ENCODE measurements around the gene MSANTD1.

The MSANTD1 gene

DNA sequence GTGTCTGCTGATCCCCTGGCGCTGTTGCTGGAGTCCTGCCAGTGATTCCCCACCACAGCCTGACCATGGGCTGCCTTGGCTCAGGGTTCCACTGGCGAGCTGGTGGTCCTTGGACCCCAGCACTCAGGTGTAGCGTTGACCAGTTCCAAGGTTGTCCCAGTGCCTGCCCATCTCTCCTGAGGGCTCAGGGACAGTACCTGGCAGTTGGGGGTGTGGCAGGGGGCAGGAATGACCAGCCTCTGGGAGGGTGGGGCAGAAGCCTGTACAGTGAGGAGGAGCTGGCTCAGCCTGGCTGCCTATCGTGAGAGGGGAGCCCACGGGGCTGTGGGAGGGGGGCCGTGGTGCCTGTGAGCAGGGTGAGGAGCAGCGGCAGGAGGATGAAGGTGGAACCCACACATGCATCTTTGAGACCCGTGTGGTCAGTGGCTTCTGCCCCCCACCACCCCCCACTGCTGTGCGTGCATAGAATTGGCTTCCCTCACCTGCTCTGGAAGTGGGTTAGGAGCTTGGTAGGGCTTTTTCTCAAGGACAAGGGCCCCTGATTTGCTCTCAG is 12.6 kb upstream of the MSANTD1 start:
- Histone ChIP-seq H3K14ac (ENCODE audit: low read length in 2 of 2) (no peak overlapping the region), H2BK120ac (ENCODE audit: low read depth, low read length) (no peak overlapping the region), H2BK12ac (ENCODE audit: low read length in 2 of 2) (no peak overlapping the region), H2AFZ (ENCODE audit: low read depth, low read length) (no peak overlapping the region), H3K79me1 (replicated peaks; ENCODE audit: low read length, poor library complexity, severe bottlenecking) (peaks cover 4% of the 10 kb centered on the region), H4K8ac (ENCODE audit: low read length) (no peak overlapping the region), H2BK15ac (ENCODE audit: low read depth, poor library complexity, severe bottlenecking) (no peak overlapping the region), H3K4me3 (ENCODE audit: insufficient read depth in 1 of 2, low read depth in 1 of 2, low read length in 2 of 2) (no peak overlapping the region), H3K27ac (ENCODE audit: low read length, poor library complexity, severe bottlenecking) (no peak overlapping the region), H3K9me3 (ENCODE audit: control insufficient read depth, low read length) (no peaks in the 10 kb centered on the region), H2BK5ac (ENCODE audit: low read depth, low read length, poor library complexity, severe bottlenecking) (no peak overlapping the region), H2AK5ac (ENCODE audit: low read length, severe bottlenecking) (no peak overlapping the region), H3K18ac (ENCODE audit: low read depth in 1 of 2, low read length in 2 of 2) (no peak overlapping the region), H4K91ac (ENCODE audit: low read length) (no peak overlapping the region), H3K4me1 (ENCODE audit: control insufficient read depth, insufficient read depth, low read depth, low read length) (peaks cover 10% of the 10 kb centered on the region), H3K9ac (ENCODE audit: low read length) (no peak overlapping the region), H3K4me2 (ENCODE audit: low read length, poor library complexity, severe bottlenecking) (no peak overlapping the region), H3K27me3 (ENCODE audit: control insufficient read depth in 1 of 2, insufficient read depth in 1 of 2, low read length in 2 of 2) (no peaks in the 10 kb centered on the region), H3K4ac (ENCODE audit: low read depth in 1 of 2, low read length in 2 of 2) (no peak overlapping the region), H3K23ac (ENCODE audit: low read length in 2 of 2) (no peak overlapping the region), H3K36me3 (ENCODE audit: control insufficient read depth in 1 of 2, insufficient read depth in 2 of 2, low read depth in 1 of 2, low read length in 2 of 2) (peaks cover 93 to 95% of the 10 kb centered on the region in 2 experiments)
- no peak for DNase-seq
- 96% methylated on average over 6 of the region's 9 CpGs for WGBS

DNA sequence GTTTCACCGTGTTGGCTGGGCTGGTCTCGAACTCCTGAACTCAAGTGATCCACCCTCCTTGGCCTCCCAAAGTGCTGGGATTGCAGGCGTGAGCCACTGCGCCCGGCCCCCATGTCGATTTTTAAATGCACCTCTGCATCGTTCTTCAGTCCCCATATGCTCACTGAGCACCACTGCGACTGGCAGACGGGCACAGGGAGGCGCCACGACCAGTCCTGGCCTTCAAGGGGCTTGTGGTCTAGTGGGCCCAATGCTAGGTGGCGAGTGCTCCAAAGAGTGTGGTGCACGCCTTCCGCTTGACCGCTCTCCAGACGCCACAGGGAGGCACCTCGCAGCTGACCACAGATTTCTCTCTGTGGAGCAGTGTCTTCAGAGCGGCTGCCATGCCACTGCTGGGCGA is 11.7 kb upstream of the MSANTD1 start:
- Histone ChIP-seq H4K8ac (ENCODE audit: low read length) (no peak overlapping the region), H2AK5ac (ENCODE audit: low read length, severe bottlenecking) (no peak overlapping the region), H2BK15ac (ENCODE audit: low read depth, poor library complexity, severe bottlenecking) (no peak overlapping the region), H3K23ac (ENCODE audit: low read length in 2 of 2) (no peak overlapping the region), H4K91ac (ENCODE audit: low read length) (no peak overlapping the region), H3K4ac (ENCODE audit: low read depth in 1 of 2, low read length in 2 of 2) (peak overlapping the region in 1 of 2 experiments; percentile 18), H2BK12ac (ENCODE audit: low read length in 2 of 2) (no peak overlapping the region), H3K27me3 (ENCODE audit: control insufficient read depth in 1 of 2, insufficient read depth in 1 of 2, low read length in 2 of 2) (no peaks in the 10 kb centered on the region), H3K9ac (ENCODE audit: low read length) (no peak overlapping the region), H3K4me3 (ENCODE audit: insufficient read depth in 1 of 2, low read depth in 1 of 2, low read length in 2 of 2) (no peak overlapping the region), H3K18ac (ENCODE audit: low read depth in 1 of 2, low read length in 2 of 2) (no peak overlapping the region), H2BK120ac (ENCODE audit: low read depth, low read length) (no peak overlapping the region), H3K4me2 (ENCODE audit: low read length, poor library complexity, severe bottlenecking) (no peak overlapping the region), H3K14ac (ENCODE audit: low read length in 2 of 2) (no peak overlapping the region), H3K4me1 (ENCODE audit: control insufficient read depth, insufficient read depth, low read depth, low read length) (peaks cover 10% of the 10 kb centered on the region), H3K79me1 (replicated peaks; ENCODE audit: low read length, poor library complexity, severe bottlenecking) (peaks cover 2% of the 10 kb centered on the region), H3K9me3 (ENCODE audit: control insufficient read depth, low read length) (no peaks in the 10 kb centered on the region), H3K27ac (ENCODE audit: low read length, poor library complexity, severe bottlenecking) (no peak overlapping the region), H2AFZ (ENCODE audit: low read depth, low read length) (no peak overlapping the region), H2BK5ac (ENCODE audit: low read depth, low read length, poor library complexity, severe bottlenecking) (no peak overlapping the region), H3K36me3 (ENCODE audit: control insufficient read depth in 1 of 2, insufficient read depth in 2 of 2, low read depth in 1 of 2, low read length in 2 of 2) (peaks cover 91 to 93% of the 10 kb centered on the region in 2 experiments)
- 97% methylated on average over 19 of the region's 19 CpGs for WGBS
- no peak for DNase-seq

DNA sequence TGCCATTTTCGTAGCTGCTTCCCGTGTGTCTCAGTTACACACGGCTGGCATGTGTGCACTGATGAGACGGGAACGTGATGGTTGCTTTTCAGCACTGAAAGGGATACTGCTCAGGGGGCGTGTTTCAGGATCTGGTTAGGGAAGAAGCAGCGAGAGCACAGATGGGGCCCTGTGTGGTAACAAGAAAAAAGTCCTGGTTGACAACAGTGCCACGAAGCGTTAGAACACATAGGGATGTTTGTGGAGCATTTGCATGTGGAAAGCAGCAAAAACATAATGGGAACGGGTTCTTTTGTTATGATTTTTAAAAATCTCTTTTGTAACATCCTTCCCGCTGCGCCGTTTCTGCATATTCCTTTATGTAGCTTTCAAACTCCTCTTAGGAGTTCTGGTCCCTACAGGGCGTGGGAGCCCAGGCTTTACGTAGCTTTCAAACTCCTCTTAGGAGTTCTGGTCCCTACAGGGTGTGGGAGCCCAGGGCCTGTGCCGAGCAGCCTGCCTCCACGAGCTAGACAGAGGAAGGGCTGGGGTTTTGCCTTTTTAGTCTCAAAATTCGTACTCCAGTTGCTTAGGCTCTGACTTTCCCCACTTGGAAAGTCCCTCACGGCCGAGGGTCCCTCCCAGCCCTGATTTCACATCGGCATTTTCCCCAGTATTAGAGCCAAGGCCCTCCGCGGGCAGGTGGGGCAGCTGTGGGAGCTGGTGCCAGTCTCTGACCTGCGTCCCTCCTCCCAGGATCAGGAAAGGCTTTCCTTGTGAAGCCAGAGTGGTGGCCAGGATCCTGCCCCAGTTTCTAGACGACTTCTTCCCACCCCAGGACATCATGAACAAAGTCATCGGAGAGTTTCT is 11.0 kb upstream of the MSANTD1 start:
- Histone ChIP-seq H2BK5ac (ENCODE audit: low read depth, low read length, poor library complexity, severe bottlenecking) (no peak overlapping the region), H3K79me1 (replicated peaks; ENCODE audit: low read length, poor library complexity, severe bottlenecking) (peaks cover 2% of the 10 kb centered on the region), H3K36me3 (ENCODE audit: control insufficient read depth in 1 of 2, insufficient read depth in 2 of 2, low read depth in 1 of 2, low read length in 2 of 2) (peaks cover 90 to 94% of the 10 kb centered on the region in 2 experiments), H2AFZ (ENCODE audit: low read depth, low read length) (no peak overlapping the region), H3K4me2 (ENCODE audit: low read length, poor library complexity, severe bottlenecking) (no peak overlapping the region), H3K9ac (ENCODE audit: low read length) (no peak overlapping the region), H3K27ac (ENCODE audit: low read length, poor library complexity, severe bottlenecking) (no peak overlapping the region), H3K23ac (ENCODE audit: low read length in 2 of 2) (no peak overlapping the region), H3K27me3 (ENCODE audit: control insufficient read depth in 1 of 2, insufficient read depth in 1 of 2, low read length in 2 of 2) (no peaks in the 10 kb centered on the region), H3K9me3 (ENCODE audit: control insufficient read depth, low read length) (no peaks in the 10 kb centered on the region), H3K18ac (ENCODE audit: low read depth in 1 of 2, low read length in 2 of 2) (no peak overlapping the region), H2BK15ac (ENCODE audit: low read depth, poor library complexity, severe bottlenecking) (no peak overlapping the region), H3K4me1 (ENCODE audit: control insufficient read depth, insufficient read depth, low read depth, low read length) (peaks cover 10% of the 10 kb centered on the region), H2BK12ac (ENCODE audit: low read length in 2 of 2) (no peak overlapping the region), H3K14ac (ENCODE audit: low read length in 2 of 2) (no peak overlapping the region), H2AK5ac (ENCODE audit: low read length, severe bottlenecking) (no peak overlapping the region), H4K8ac (ENCODE audit: low read length) (no peak overlapping the region), H4K91ac (ENCODE audit: low read length) (no peak overlapping the region), H3K4me3 (ENCODE audit: insufficient read depth in 1 of 2, low read depth in 1 of 2, low read length in 2 of 2) (no peak overlapping the region), H2BK120ac (ENCODE audit: low read depth, low read length) (no peak overlapping the region), H3K4ac (ENCODE audit: low read depth in 1 of 2, low read length in 2 of 2) (no peak overlapping the region)
- 93% methylated on average over 24 of the region's 26 CpGs for WGBS
- no peak for DNase-seq

GRCh38 chr4:3238721-3239120 is 10.2 kb upstream of the MSANTD1 start:
- H3K4me2 ChIP-seq (ENCODE audit: low read length, poor library complexity, severe bottlenecking) = no peak overlapping the region
- H3K27ac ChIP-seq (ENCODE audit: low read length, poor library complexity, severe bottlenecking) = no peak overlapping the region
- H3K4ac ChIP-seq (ENCODE audit: low read depth in 1 of 2, low read length in 2 of 2) = no peak overlapping the region
- no peak overlapping the region for H4K91ac ChIP-seq (ENCODE audit: low read length)
- 95% methylated on average over 18 of the region's 18 CpGs for WGBS
- H4K8ac ChIP-seq (ENCODE audit: low read length) = no peak overlapping the region
- DNase-seq = no peak
- H2BK15ac ChIP-seq (ENCODE audit: low read depth, poor library complexity, severe bottlenecking) = no peak overlapping the region
- no peaks in the 10 kb centered on the region for H3K9me3 ChIP-seq (ENCODE audit: control insufficient read depth, low read length)
- H3K79me1 ChIP-seq (replicated peaks; ENCODE audit: low read length, poor library complexity, severe bottlenecking) = peaks cover 2% of the 10 kb centered on the region
- H2BK12ac ChIP-seq (ENCODE audit: low read length in 2 of 2) = no peak overlapping the region
- peaks cover 90 to 94% of the 10 kb centered on the region in 2 experiments for H3K36me3 ChIP-seq (ENCODE audit: control insufficient read depth in 1 of 2, insufficient read depth in 2 of 2, low read depth in 1 of 2, low read length in 2 of 2)
- no peak overlapping the region for H3K14ac ChIP-seq (ENCODE audit: low read length in 2 of 2)
- peaks cover 10% of the 10 kb centered on the region for H3K4me1 ChIP-seq (ENCODE audit: control insufficient read depth, insufficient read depth, low read depth, low read length)
- no peak overlapping the region for H2AFZ ChIP-seq (ENCODE audit: low read depth, low read length)
- H3K27me3 ChIP-seq (ENCODE audit: control insufficient read depth in 1 of 2, insufficient read depth in 1 of 2, low read length in 2 of 2) = no peaks in the 10 kb centered on the region
- H2BK120ac ChIP-seq (ENCODE audit: low read depth, low read length) = no peak overlapping the region
- H3K4me3 ChIP-seq (ENCODE audit: insufficient read depth in 1 of 2, low read depth in 1 of 2, low read length in 2 of 2) = no peak overlapping the region
- H3K23ac ChIP-seq (ENCODE audit: low read length in 2 of 2) = no peak overlapping the region
- H2AK5ac ChIP-seq (ENCODE audit: low read length, severe bottlenecking) = no peak overlapping the region
- no peak overlapping the region for H3K9ac ChIP-seq (ENCODE audit: low read length)
- no peak overlapping the region for H3K18ac ChIP-seq (ENCODE audit: low read depth in 1 of 2, low read length in 2 of 2)
- no peak overlapping the region for H2BK5ac ChIP-seq (ENCODE audit: low read depth, low read length, poor library complexity, severe bottlenecking)

All from mesenchymal stem cell (in vitro differentiated cells and primary cell).